ENCODE measurements around the gene RPS6KC1.
"Not testable (repeated sequence)": the region's sequence is repeated elsewhere in the genome, so short reads cannot be mapped to it uniquely, and the experiment has no call there.

RPS6KC1 gene

DNA sequence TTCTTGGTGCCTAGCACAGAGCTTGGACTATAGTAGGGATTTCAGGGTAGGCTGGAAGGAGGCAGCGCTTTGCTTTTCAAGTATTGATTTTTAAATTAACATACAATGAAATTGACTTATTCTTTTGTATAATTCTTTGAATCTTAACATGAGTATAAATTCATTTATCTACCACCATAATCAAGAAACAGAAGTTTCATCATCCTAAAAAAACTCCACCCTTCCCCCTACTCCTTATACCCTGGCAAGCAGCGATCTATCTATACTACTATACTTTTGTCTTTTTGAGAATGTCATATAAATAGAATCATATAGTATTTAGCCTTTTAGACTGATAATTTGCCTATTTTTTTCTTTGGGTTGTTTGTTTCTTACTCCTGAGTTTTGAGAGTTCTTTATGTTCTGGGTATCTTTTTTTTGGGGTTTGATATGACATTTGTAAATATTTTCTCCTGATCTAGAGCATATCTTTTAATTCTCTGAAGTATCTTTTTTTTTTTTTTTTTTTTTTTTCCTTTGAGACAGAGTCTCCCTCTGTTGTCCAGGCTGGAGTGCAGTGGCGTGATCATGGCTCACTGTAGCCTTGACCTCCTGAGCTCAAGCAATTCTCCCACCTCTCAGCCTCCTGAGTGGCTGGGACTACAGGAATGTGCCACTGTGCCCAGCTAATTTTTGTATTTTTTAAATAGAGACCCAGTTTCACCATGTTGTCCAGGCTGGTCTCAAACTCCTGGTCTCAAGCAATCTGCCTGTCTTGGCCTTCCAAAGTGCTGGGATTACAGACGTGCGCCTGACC, 6.4 kb downstream of the RPS6KC1 start:
- no peak for DNase-seq

DNA sequence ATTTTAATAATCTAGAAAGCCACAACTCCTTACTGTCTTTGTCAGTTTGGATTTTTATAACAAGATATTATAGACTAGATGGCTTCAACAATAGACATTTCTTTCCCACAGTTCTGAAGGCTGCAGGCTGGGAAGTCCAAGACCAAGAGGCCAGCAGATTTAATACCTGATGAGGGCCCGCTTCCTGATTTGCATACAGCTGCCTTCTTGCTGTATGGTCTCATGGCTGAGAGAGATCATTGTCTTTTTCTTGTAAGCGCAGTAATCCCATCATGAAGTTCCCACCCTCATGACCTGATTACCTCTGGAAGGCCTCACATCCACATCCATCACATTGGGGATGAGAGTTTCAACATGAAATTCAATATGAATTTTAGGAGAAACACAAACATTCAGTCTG, 9.8 kb downstream of the RPS6KC1 start:
- DNase-seq = peak; percentile 82

DNA sequence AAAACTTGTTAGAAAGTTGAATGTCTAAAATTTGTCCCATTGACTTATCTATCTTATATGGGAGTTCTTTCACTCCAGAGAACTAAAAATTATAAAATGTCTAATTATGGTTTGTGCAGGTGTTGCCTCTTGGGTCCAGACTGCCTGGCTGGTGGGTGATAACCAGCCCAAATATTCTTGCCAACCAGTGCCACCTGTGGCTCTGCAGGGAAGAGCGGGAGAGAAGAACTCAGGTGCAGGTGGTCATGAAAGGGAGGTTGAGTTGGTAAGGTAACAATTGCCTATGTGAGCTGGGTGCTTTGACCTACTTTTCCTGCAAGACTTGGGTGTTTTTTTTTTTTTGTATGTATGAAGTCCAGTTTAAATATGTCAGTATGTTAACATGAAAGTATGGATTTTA, 10.2 kb downstream of the RPS6KC1 start:
- DNase-seq = no peak

DNA sequence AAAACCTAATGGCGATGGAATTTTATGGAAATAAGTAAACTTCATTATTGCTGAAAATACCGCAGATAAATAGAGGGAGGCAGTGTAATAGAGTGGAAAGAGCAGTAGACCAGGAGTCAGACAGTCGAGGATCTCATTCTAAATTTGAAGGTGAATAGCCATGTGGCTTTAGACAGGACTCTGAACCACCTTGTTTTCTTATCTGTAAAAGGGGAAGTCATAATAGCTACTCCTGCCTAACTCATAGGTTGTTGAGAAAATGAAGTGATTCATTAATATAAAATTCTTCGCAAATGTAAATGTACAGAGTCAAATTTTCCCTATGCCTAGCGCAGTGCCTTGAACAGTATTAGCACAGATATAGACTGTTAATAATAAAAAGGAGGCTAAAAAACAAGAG, 14.8 kb downstream of the RPS6KC1 start:
- no peak for DNase-seq

DNA sequence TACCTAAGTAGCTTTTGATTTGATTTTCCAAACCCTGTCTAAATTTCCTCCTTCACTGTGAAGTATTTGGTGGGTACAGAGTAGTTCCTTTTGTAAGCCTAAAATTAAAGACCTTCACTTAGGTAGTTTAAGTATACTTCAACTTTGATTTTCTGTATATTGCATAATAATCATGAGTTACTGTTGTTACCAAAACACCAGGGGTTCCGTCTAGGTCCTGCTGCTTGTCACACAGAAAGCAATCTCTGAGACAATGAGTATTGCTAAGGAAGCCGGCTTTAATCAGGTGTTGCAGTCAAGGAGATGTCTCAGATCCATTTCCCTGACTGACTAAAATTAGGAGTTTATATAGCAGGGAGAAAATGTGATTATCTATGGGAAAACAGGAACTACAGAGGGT, 15.3 kb downstream of the RPS6KC1 start:
- DNase-seq = no peak

DNA sequence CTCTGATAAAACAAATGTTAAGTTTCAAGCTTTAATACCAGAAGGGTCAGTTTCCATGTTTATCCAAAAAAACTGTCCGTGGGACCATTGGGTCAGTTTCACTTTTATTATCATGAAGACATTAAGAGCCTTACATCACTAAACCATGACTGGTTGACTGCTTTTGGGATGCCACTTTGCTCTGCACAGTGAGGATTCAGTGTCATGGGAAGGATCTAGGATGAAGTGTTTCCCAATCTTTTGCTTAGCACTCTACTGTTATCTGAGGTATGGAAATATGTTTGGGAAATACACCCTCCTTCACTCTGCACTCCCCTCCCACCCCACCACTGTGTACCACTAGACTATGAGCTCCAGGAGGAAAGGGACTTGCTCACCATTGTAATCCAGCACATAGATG, 16.3 kb downstream of the RPS6KC1 start:
- DNase-seq = no peak

DNA sequence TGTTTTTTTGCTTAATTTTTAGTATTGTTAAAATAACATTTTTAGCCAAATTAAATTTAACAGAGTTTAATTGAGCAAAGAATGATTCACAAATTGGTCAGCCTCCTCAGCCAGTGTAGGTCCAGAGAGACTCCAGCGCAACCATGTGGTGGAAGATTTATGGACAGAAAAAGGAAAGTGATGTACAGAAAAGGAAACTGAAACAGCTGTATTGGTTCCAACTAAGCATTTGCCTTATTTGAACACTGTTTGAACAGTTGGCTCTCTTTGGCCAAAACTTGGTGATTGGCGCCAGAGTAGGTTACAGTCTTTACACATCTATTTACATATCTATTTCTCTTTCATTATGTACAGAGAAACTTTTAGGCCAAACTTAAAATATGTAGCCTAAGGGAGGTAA, 19.4 kb downstream of the RPS6KC1 start:
- DNase-seq = peak; percentile 43

DNA sequence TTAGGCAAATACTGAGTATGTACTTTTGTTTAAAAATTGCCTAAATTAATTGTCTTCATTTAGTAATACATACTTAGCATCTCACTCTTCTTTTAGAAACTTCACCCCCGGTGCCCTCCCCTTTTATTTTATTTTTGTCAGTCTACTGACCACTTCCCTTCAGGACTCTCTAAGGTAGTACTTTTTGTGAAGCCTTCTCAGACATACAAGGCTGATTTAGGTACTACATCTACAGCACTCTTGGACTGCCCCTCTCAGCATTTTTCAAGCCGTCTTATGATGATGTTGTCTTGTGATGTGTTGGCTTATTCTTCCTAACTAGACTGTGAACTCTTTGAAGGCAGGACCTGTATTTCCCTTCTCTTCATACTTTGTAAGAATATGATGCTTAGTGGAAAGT, 24.7 kb downstream of the RPS6KC1 start:
- DNase-seq = no peak

DNA sequence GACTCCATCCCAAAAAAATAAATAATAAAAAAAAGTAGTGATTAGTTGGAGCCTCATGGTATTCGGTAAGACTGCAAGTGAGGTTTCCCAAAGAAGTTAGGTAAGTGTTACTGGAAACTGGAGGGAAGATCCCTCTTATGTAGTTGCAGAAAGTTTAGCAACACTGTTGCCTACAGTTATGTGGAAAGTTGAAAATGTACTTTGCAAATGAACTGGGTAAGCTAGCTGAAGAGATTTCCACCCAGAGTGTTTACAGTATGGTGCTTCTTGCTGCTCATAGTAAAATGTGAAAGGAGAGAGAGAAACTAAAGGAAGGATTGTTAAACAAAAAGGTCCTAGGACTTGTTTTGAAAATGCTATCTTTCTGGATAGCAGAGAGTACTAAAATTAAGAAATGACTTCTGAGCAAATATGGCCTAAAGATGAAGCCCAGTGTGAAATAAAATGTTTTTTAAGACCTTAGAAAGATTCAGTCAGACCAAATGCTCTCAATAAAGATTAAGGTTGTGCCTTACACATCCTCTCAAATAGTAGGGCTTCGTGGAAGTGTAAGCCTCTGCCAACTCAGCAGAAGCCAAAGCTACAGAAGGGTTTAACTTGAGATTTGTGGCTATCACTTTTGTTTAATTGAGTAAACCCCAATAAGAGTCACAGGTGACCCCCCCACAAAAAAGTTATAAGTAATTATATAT, 31.5 kb downstream of the RPS6KC1 start:
- no peak for DNase-seq

DNA sequence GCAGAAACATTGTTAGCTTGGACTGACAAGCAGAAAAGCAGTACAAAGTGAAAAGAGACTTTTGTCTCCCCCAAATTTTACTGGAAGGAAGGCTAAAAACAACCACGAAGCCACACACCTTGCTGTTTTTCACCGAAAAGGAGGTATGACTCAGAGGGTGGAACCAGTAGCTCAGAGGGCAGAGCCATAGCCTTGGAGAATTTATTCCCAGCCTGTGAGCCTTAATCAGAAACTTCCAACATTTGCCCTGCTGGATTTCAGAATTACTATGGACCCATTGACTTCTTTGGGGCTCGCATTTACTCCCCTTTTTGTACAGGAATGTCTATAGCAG, 32.0 kb downstream of the RPS6KC1 start:
- no peak for DNase-seq

DNA sequence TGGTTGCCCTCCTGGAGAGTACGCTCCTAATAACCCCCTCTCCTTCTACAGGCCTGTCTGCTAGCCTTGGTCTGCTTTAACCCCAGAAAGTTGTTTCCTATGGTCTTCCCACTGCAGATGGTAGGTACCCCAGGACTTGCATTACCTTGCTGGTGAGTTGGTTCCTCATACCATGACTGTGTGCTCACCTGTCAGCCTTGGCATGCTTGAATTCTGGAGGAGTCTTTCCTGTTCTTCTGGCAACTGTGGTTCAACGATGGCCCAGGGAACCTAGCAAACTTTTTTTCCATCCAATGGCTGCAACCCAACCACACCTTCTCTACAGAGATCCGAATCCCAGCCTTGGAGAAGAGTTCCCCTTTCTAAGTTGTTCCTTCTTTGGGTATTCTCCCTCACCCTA, 36.9 kb downstream of the RPS6KC1 start:
- no peak for DNase-seq

DNA sequence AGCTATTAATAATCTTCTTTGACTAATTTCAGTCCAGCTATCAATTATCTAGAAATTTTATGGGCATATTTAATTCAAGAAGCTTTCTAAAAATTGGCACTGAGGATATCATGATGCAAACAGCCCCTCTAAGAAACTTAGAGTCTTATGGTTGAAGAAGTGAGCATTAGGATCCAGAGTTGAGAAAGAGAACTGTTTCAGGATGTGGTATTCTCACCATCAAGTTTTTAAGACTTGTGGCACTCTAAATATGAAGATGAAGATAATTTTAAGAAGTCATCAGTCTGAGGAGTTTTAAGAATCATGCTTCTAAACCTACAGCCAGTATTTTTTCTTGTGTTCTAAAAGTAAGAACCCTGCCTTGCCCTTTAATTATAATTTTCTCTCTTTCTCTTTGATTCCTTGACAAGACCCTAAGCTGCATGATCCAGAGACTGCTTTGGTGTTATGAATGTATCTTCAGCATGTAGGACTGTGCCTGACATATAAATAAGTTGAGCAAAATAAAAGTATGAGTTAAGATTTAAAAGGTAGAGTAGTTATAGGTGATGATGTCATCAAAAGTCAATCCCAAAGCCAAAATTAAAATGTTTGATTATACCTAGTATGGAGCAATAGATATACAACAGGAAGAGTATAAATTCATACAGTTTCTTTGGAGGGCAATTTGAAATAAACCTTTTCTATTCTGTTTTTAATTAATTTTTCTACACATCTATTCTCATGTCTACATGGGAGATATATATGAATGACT, 39.1 kb downstream of the RPS6KC1 start:
- no peak for DNase-seq

DNA sequence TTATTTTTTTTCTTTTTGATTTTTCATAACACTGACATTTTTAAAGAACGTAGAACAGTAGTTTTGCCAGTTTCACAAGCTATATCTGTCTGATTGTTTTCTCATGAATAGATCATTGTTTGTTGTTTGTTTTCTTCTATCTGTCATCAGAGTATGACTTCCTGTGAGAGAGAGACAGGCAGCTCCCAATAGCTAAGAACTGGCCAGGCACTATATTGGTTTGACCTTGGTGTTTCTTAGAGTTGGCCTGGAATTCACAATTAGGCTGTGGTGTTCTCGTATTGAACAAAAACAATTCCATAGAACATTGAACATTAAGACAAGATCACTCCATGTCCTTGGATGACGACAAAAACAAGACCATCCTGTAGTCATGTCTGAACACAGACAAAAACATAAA, 43.4 kb downstream of the RPS6KC1 start:
- no peak for DNase-seq

DNA sequence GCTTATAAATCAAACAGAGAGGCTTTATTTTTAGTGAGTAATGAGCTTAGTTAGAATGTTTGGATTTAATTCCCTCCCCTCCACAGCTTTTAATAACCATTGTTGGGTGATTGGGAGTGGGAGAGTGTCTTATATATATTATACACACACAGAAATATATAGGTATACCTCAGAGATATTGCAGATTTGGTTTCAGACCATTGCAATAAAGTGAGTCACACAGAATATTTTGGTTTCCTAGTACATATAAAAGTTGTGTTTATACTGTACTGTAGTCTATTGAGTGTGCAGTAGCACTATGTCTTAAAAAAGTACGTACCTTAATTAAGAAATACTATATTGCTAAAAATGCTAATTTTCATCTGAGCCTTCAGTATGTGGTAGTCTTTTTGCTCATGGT, 44.4 kb downstream of the RPS6KC1 start:
- DNase-seq = no peak

DNA sequence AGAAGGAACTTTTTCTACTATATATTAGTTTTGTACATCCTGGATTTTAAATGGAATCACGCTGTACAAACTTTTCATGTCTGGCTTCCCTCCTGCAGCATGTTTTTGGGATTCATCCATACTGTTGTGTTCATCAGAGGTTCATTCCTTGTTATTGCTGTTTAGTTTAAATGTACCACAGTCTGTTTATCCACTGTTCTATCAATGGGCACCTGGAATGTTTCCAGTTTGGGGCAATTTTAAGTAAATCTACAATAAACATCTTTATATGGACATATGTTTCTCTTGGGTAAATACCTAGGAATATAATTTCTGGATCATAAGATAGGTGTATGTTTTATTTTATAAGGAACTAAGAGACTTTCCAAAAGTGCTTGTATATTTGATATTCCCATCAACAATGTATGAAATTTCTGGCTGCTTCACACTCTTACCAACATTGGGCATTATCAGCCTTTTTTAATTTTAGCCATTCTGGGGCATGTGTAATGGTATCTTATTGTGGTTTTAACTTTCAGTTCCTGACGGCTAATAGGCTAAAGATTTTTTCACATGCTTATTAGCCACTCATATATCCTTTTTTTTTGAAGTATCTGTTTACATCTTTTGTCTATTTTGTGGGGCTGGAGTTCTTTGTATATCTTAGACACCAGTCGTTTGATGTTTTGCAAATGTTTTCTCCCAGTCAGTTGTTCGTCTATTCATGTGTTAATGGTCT, 48.8 kb downstream of the RPS6KC1 start:
- no peak for DNase-seq

DNA sequence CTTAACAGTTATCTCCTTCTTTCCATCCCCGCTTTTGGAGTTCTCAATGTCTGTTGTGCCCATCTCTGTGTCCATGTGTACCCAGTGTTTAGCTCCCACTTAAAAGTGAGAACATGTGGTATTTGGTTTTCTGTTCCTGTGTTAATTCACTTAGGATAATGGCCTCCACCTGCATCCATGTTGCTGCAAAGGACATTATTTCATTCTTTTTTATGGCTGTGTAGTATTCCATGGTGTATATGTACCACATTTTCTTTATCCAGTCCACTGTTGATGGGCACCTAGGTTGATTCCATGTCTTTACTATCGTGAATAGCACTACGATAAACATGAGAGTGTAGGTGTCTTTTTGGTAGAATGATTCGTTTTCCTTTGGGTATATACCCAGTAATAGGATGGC, 49.5 kb downstream of the RPS6KC1 start:
- DNase-seq = not testable (repeated sequence)

DNA sequence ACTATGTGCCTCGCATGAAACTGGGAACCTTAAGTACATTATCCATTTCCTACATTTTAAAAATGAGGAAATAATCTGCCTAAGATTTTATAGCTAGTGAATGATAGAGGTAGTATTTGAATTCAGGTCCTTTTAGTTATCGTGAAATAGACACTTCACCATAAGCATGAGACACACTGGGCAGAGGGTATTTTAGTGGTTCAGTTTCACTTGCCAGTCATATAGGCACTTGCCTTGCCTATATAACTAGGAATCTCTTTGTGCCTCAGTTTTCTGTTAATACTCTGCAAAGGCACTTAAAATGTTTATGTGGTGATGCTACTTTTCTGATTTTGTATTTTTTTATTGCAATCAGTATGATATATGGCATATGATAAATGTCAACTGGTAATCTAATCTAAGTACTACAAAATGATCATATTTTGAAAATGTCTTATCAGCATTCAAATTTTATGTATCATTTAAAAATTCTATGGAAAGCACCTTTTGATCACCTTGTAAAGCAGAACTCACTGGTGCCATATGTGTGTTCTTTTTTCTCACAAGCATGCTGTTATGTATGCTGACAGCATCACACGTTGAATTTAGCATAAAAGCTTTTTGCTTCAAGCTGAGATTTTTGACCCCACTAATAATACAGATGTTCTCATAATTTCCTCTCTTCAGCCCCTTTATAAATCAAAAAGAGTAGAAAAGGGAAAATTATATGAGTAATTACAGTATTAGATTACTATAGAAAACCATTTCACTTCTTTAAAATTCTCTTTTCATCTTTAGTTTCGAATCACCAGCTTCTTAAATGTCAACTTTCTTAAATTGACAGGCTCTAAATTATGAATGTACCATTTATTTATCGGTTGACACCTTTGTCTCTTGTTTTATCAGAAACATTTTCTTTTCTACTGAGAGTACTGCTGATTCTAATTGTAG, 52.6 kb downstream of the RPS6KC1 start:
- DNase-seq = no peak

DNA sequence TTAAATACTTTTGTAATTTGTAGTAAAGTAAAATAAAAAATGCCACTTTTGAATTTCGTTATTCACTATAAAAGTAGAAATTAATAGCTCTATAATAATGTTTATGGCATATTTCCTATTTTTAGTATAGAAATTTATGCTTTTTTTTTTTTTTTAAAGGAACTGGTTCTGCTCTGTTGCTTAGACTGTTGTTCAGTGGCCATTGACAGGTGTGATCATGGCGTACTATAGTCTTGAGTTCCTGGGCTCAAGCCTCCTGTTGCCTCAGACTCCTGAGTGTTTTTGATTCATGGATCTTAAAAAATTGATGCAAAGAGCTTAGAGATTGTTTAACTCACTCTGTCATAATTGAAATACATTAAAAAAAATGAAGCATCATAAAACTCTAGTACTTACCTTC, 53.6 kb downstream of the RPS6KC1 start:
- DNase-seq = no peak

DNA sequence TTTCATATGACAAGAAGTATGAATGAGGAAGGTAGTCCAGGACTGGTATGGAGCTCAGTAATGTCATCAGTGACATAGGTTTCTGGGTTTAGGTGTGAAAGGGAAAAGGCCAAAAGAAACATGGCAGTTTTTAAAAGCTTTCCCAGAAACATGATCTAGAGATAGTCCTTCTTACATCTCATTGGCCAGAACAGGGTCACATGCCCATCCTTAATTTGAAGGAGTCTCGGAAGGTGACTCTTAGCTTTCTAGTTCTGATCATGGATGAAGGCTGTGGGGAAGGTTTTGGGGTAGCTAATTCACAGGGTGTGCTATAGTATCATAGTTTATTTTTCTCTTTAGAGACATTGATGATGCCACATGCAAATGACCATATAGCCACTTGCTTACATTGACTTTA, 55.3 kb downstream of the RPS6KC1 start:
- DNase-seq = no peak

DNA sequence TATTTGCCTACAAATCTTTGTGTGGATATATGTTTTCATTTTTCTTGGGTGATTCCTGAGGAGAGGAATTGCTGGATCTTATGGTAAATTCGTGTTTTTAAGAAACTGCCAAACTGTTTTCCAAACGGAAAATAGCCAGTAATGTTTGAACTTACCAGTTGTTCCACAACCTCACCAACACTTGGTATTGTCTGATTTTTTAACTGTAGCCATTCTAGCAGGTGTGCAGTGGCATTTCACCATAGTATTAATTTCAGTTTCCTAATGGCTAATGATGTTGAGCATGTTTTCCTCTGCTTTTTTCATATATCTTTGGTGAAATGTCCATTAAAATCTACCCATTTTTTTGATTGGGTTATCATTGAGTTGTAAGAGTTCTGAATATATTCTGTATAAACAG, 56.6 kb downstream of the RPS6KC1 start:
- DNase-seq = no peak

DNA sequence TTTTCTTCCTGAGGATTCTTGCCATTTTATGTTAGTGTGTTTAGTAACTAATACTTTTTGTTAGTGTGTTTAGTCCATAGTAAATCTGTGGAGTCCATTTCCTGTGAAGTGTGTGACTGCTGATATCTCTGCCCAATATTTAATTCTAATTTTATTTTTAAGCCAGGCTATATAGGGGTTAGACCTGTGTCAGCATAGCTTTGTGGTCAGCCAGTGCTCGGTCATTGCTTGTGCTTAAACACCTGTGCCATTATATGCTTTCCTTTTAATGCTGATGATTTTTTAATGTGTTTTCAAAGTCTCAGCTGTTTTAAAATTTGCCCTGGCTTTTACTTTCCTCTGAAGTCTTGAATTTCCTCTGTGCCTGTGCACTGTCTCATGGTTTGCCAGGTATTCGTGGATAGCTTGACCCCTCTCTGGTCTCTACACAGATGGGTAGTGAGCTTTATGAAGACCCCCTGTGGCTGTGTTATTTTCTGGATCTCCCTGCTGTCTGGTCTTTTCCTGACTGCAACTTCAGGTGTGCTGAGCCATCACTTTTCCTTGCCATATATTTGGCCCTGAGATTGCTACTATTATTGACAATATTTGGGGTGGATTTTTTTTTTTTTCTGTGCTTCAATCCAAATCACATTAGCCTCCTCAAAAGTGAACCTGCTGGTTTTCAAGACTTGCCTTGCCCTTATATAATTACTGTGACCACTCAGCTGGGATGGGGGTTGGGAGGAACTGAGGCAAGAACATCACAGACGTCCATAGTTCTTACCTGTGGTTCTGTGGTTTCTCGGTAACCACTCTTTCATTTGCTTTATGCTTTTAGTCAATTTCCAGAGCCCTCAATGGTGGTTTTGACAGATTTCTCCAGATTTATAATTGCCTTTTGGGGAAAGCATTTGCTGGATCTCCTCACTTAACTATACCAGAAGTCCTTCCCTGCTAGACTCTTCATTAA, 59.6 kb downstream of the RPS6KC1 start:
- no peak for DNase-seq
